Measurements from ENCODE around the gene GPATCH1. TPM values are rescaled to one million over a fixed set of nuclear protein-coding genes. Genes with fewer than 3 reads are reported as not detected.

GPATCH1 gene
- total and polyA plus RNA-seq, 2 of the 13 experiments (the other 11 are each of a cell fraction or from before 2014, with no cell fraction given), result 6.8 to 6.9 TPM

GRCh38 chr19:33064792-33065550, 16.0 kb upstream of the GPATCH1 start, which contains the start of gene RHPN2 (continued):
- no peak for TF ChIP-seq RNF219 (CRISPR knock-in tag; IDR thresholded peaks at IDR 0.05)
- peak; percentile 92 for TF ChIP-seq ZBTB38 (CRISPR knock-in tag; IDR thresholded peaks at IDR 0.05)
- no peak for TF ChIP-seq TOE1 (CRISPR knock-in tag; IDR thresholded peaks at IDR 0.05)
- no peak for TF ChIP-seq NR2C2 (CRISPR knock-in tag; IDR thresholded peaks at IDR 0.05; ENCODE audit: borderline replicate concordance)
- no peak for TF ChIP-seq SNAPC5 (CRISPR knock-in tag; IDR thresholded peaks at IDR 0.05; ENCODE audit: borderline replicate concordance)
- 0 out of 2 replicates have a peak, but pooled peaks have one; percentile 7 for TF ChIP-seq CTCF (CRISPR knock-in tag; IDR thresholded peaks at IDR 0.05)
- no peak for TF ChIP-seq PHF5A (CRISPR knock-in tag; IDR thresholded peaks at IDR 0.05; ENCODE audit: low read depth, unreplicated experiment)
- TF ChIP-seq NONO (IDR thresholded peaks at IDR 0.05), result no peak
- TF ChIP-seq NONO (CRISPR knock-in tag; conservative IDR thresholded peaks at IDR 0.05), result peak; percentile 61; the same call in 1 of the 2 replicates
- no peak for TF ChIP-seq ISX (CRISPR knock-in tag; conservative IDR thresholded peaks at IDR 0.05)
- no peak for TF ChIP-seq SRF (IDR thresholded peaks at IDR 0.05; ENCODE audit: low read depth, low read length)
- no peak for TF ChIP-seq MATR3 (CRISPR knock-in tag; IDR thresholded peaks at IDR 0.05)
- no peak for TF ChIP-seq DZIP1 (CRISPR knock-in tag; IDR thresholded peaks at IDR 0.05)
- TF ChIP-seq SKIL (CRISPR knock-in tag; IDR thresholded peaks at IDR 0.05; ENCODE audit: borderline replicate concordance), result no peak
- TF ChIP-seq HINFP (CRISPR knock-in tag; IDR thresholded peaks at IDR 0.05; ENCODE audit: low read depth), result no peak
- no peak for TF ChIP-seq REXO4 (CRISPR knock-in tag; IDR thresholded peaks at IDR 0.05; ENCODE audit: borderline replicate concordance)
- no peak for TF ChIP-seq CENPBD1 (CRISPR knock-in tag; IDR thresholded peaks at IDR 0.05; ENCODE audit: borderline replicate concordance, low read depth)
